Measurements from ENCODE around the gene POLR1A. TPM values are rescaled to one million over a fixed set of nuclear protein-coding genes. Genes with fewer than 3 reads are reported as not detected.

Gene POLR1A
- total and polyA plus RNA-seq, 2 of the 8 experiments (the other 6 are each of a cell fraction or from before 2014, with no cell fraction given), result 8.9 to 58.1 TPM

DNA sequence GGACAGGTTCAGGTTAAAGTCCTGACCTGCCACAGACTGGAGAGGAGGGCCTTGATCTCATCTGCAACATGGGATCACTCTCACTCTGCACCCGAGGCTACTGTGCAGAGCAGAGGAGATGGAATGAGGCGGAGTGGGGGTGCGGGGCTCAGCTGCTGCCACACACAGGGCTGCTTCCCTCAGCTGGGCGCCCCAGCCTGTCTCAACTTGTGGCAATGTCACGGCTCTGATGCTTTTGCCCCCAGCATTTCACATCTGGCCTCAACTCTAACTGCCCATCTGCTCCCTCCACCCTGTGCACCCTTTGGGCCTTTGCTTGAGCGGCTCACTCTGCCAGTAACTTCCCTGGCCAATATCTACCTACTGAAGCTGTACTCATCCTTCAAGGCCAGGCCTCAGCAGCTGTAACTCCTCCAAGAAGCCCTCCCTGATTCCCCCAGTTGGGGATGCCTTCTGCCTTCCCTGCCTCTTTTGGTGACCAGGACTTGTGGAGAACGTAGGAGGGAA is 70.3 kb downstream of the POLR1A start:
- H2BK5ac ChIP-seq (ENCODE audit: low read depth, low read length), result no peak overlapping the region
- H3K56ac ChIP-seq (replicated peaks; ENCODE audit: insufficient read length, low read depth, low read length), result no peak overlapping the region
- no peak overlapping the region for H3K4me2 ChIP-seq (ENCODE audit: insufficient read depth in 1 of 2, low read depth in 2 of 2, low read length in 2 of 2)
- 97% methylated on average over 7 of the region's 7 CpGs; no CpG with 5 or more reads in 1 of the 2 experiments for WGBS, 2 experiments (ENCODE audit: extremely low coverage in 1 of 2, insufficient coverage in 1 of 2, insufficient read length in 1 of 2, insufficient replicate concordance in 2 of 2, low coverage in 1 of 2, low lambda C conversion rate in 2 of 2, missing lambda C conversion rate in 1 of 2)
- no peak overlapping the region for H4K8ac ChIP-seq (ENCODE audit: extremely low read depth, insufficient read depth, low read length)
- DNase-seq (ENCODE audit: low read depth in 1 of 2, low spot score in 2 of 2), result no peak
- no peak overlapping the region for H2BK12ac ChIP-seq (ENCODE audit: low read depth, low read length)
- TF ChIP-seq RXRA (IDR thresholded peaks at IDR 0.05; ENCODE audit: insufficient read depth, low read depth, low read length), result no peak
- no peak for TF ChIP-seq POLR2AphosphoS5 (IDR thresholded peaks at IDR 0.05; ENCODE audit: low read depth, low read length)
- TF ChIP-seq CBX8 (IDR thresholded peaks at IDR 0.05; ENCODE audit: borderline replicate concordance, low read depth, low read length), result no peak
- TF ChIP-seq SUZ12 (IDR thresholded peaks at IDR 0.05; ENCODE audit: low read length), result no peak
- TF ChIP-seq BACH1 (IDR thresholded peaks at IDR 0.05; ENCODE audit: low read length), result no peak
- no peak for TF ChIP-seq BCL11A (IDR thresholded peaks at IDR 0.05; ENCODE audit: low read depth in 2 of 2, low read length in 2 of 2)
- TF ChIP-seq EGR1 (IDR thresholded peaks at IDR 0.05; ENCODE audit: borderline replicate concordance, low read depth, low read length), result no peak
- no peak for TF ChIP-seq KDM4A (IDR thresholded peaks at IDR 0.05; ENCODE audit: low read depth, low read length, severe bottlenecking)
- no peak for TF ChIP-seq SAP30 (IDR thresholded peaks at IDR 0.05; ENCODE audit: insufficient read depth, insufficient replicate concordance, low read length)
- H4K20me1 ChIP-seq (replicated peaks in 1 of 2; ENCODE audit: control insufficient read depth in 1 of 2, insufficient read depth in 2 of 2, low read length in 2 of 2), result peaks cover 6 to 8% of the 10 kb centered on the region in 2 experiments
- H2AK5ac ChIP-seq (ENCODE audit: low read depth, low read length), result no peak overlapping the region
- CTCF ChIA-PET (ENCODE audit: partially characterized antibody), result interaction anchor here (0.8 to 2.6 kb wide), 10 partner anchors 10 to 318 kb away, joined by 3 to 12 read pairs (median 4); no protein-coding TSS in a partner anchor
- no peak overlapping the region for H3K4ac ChIP-seq (replicated peaks; ENCODE audit: insufficient read length, low read depth, low read length)
- no peaks in the 10 kb centered on the region for H3K27me3 ChIP-seq (replicated peaks in 1 of 4; ENCODE audit: control insufficient read depth in 3 of 4, extremely low read depth in 1 of 4, insufficient read depth in 3 of 4, low read length in 3 of 4)
- H4K91ac ChIP-seq (replicated peaks; ENCODE audit: insufficient read length, low read length), result no peak overlapping the region
- peaks cover 37 to 73% (median 65%) of the 10 kb centered on the region in 4 experiments for H3K36me3 ChIP-seq (ENCODE audit: control insufficient read depth in 2 of 4, insufficient read depth in 4 of 4, low read length in 3 of 4)
- H2BK120ac ChIP-seq (replicated peaks; ENCODE audit: low read depth, low read length), result no peak overlapping the region
- no peak overlapping the region for H3K18ac ChIP-seq (ENCODE audit: extremely low read depth, low read length)
- no peaks in the 10 kb centered on the region for H3K23me2 ChIP-seq (ENCODE audit: low read depth, low read length)
- no peak overlapping the region for H3K27ac ChIP-seq (ENCODE audit: low read depth, low read length)
- no peak overlapping the region for H2BK15ac ChIP-seq (ENCODE audit: low read length)
- no peak overlapping the region for H2BK20ac ChIP-seq (ENCODE audit: low read length)
- POLR2A ChIA-PET (ENCODE audit: partially characterized antibody), result interaction anchor here (1.7 kb wide), 1 partner anchor 10 kb away, joined by 4 read pairs; no protein-coding TSS in a partner anchor
- FAIRE-seq, result no peak
- no peaks in the 10 kb centered on the region for H3K79me2 ChIP-seq (ENCODE audit: control insufficient read depth in 1 of 2, insufficient read depth in 2 of 2, low read length in 2 of 2)
- H3K23ac ChIP-seq (ENCODE audit: insufficient read length), result no peak overlapping the region
- no peak overlapping the region for H3K14ac ChIP-seq (ENCODE audit: insufficient read length)
- H3K4me1 ChIP-seq (replicated peaks in 1 of 4; ENCODE audit: control insufficient read depth in 3 of 4, insufficient read depth in 4 of 4, low read length in 3 of 4), result no peaks in the 10 kb centered on the region; a peak in 1 of 7 replicates
- 0 out of 2 replicates have a peak, but pooled peaks cover 2% of the 10 kb centered on the region for H3K79me1 ChIP-seq (ENCODE audit: low read depth, low read length)
- H4K5ac ChIP-seq (ENCODE audit: insufficient read length, low read depth, low read length), result no peak overlapping the region
- no peak overlapping the region for H3K9ac ChIP-seq (replicated peaks in 1 of 4; ENCODE audit: extremely low read depth in 1 of 4, low read depth in 3 of 4, low read length in 3 of 4)
- H3K9me3 ChIP-seq (ENCODE audit: insufficient read depth in 2 of 2, low read depth in 1 of 2, low read length in 1 of 2), result no peaks in the 10 kb centered on the region
- no peak overlapping the region for H2AFZ ChIP-seq (ENCODE audit: low read length)
- H3K4me3 ChIP-seq (ENCODE audit: extremely low read depth in 1 of 4, insufficient read depth in 2 of 4, low read depth in 3 of 4, low read length in 4 of 4), result no peak overlapping the region

Measured in H1 (cell line).